ENCODE results near the gene DOCK4.

DNA sequence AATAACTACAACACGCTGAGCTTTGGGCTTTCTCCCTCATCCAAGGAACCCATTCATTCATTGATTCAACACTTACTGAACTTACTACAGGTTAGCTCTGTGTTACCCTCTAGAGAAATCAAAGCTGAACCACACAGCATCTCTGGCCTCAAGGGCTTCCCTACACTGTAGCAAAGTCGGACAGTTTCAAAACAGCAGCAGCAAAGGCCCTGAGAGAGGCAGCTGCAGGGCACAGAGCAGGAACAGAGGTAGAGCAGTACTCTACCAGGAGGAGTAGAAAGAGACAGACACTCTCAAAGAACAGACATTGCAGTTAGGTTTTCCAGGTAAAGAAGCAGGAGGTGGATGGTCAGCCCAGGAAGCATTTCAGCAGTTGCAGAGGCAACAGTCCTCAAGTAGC lies 16.1 kb downstream of the DOCK4 start:
- TF ChIP-seq, protein P1, sequence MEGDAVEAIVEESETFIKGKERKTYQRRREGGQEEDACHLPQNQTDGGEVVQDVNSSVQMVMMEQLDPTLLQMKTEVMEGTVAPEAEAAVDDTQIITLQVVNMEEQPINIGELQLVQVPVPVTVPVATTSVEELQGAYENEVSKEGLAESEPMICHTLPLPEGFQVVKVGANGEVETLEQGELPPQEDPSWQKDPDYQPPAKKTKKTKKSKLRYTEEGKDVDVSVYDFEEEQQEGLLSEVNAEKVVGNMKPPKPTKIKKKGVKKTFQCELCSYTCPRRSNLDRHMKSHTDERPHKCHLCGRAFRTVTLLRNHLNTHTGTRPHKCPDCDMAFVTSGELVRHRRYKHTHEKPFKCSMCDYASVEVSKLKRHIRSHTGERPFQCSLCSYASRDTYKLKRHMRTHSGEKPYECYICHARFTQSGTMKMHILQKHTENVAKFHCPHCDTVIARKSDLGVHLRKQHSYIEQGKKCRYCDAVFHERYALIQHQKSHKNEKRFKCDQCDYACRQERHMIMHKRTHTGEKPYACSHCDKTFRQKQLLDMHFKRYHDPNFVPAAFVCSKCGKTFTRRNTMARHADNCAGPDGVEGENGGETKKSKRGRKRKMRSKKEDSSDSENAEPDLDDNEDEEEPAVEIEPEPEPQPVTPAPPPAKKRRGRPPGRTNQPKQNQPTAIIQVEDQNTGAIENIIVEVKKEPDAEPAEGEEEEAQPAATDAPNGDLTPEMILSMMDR (IDR thresholded peaks at IDR 0.05), result no peak
- TF ChIP-seq ZNF121 (CRISPR knock-in tag; IDR thresholded peaks at IDR 0.05) (no peak), NR2C2 (CRISPR knock-in tag; IDR thresholded peaks at IDR 0.05) (no peak), SP1 (CRISPR knock-in tag; conservative IDR thresholded peaks at IDR 0.05) (no peak), ETV6 (CRISPR knock-in tag; IDR thresholded peaks at IDR 0.05) (no peak), SMAD4 (CRISPR knock-in tag; IDR thresholded peaks at IDR 0.05) (no peak), TEAD4 (CRISPR knock-in tag; IDR thresholded peaks at IDR 0.05) (no peak), USF2 (CRISPR knock-in tag; IDR thresholded peaks at IDR 0.05) (no peak), FOXP4 (CRISPR knock-in tag; IDR thresholded peaks at IDR 0.05) (no peak), ZNF671 (CRISPR knock-in tag; IDR thresholded peaks at IDR 0.05) (no peak)
- TF ChIP-seq, protein P2, sequence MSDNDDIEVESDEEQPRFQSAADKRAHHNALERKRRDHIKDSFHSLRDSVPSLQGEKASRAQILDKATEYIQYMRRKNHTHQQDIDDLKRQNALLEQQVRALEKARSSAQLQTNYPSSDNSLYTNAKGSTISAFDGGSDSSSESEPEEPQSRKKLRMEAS (CRISPR knock-in tag; IDR thresholded peaks at IDR 0.05), result no peak
